ENCODE measurements around the gene NPR2.
A peak's percentile ranks its signal among the peaks of the same experiment; 100 is the strongest.

The NPR2 gene

DNA sequence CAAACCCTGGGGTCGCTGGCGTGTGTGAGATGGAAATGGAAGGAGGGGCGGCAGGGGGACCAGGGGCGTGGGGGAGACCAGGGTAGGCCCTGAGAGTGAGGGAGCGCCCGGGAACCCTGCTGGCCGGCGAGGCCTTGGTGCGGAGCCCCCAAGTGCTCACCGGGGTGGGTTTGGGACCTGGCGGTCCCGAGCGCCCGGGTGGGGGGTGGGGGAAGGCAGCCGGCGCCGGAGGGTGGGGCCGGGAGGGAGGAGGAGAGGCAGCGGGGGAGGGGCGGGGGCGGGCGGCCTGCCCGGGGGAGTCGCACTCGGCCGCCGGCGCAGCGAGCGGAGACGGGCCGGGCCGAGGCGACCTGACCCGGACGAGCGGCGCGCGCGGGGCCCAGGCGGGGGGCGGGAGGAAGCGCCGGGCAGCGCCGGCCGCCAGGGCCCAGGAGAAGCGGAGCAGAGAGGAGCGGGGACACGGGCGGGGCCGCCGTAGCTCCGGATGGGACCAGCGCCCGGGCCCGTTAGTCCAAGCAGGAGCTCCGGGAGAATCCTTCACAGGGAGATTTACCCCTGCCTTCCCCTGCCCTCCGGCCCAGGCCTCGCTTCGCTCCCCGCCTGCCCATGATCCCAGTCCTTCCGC, at the start of gene NPR2:
NPR2 (plus strand) TSS at position 295 of the 625 bp plus-strand sequence. CDS start 818 bp downstream, outside the sequence.
- no peak for DNase-seq (ENCODE audit: low spot score)

DNA sequence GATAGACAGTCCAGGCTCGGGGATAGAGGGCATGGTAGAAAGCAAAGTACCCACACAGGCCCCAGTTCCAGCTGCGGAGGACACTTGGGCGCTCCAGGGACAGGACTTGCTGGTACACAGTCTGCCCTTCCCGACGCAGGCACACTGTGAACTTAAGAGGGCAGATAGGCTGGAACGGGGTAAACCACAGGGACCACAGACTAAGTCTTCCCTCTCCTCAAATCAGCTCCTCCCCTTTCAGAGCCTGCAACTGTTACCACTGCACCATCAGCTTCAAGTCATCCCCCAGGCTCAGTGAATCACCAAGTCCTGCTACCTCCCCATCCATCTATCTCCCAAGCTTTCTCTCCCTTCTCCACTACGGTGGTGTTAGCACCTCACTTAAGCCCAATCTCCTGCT, 49.7 kb upstream of the NPR2 start:
- DNase-seq (ENCODE audit: low spot score): no peak

DNA sequence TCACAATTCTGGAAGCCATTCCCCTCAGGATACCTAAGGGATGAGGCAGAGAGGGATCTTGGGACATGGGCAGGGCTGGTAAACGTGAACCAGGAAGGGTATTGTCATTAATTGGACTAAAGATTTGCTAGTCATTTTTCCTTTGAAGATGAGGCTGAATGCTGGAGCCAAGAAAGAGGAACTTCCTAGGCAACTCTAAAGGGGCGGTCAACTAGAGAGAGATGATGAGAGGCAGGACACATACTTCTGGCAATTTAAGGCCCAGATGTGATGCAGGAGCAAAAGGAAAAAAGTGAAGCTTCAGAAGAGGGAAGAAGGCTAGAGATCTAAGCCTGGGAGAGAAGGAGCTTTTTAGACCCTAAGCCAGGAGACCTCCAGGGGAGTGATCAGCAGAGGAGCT, 47.9 kb upstream of the NPR2 start:
- no peak for DNase-seq (ENCODE audit: low spot score)

DNA sequence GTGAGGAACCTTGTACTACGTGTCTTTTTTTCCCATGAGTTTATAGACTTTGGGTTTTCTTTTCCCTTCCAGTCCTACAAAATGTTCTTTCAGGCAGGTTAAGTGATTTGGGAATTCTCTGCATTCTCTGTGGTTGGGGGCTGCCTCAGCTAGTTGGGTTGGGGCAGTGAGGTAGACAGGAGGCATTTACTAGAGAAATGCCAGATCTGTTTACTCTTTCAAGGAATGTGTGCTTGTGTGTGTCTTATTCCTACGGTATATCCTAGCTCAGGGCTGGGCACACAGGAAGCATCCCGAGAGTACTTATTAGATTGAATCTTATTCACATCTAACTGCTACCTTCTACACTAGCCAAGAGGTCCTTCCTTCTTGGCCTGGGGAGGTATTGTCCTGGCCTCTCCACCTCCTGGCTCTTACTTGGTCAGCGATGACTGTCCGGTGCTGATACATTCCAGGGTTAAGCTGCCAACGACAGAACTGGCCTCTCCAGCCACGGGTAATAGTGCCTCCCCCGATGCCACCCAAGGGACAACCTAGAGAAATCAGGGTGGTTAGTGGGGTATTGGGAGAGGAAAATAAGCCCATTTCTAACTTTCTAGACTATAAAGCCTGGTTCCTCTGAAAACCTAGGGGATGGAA, 47.4 kb upstream of the NPR2 start:
- DNase-seq (ENCODE audit: low spot score): no peak

DNA sequence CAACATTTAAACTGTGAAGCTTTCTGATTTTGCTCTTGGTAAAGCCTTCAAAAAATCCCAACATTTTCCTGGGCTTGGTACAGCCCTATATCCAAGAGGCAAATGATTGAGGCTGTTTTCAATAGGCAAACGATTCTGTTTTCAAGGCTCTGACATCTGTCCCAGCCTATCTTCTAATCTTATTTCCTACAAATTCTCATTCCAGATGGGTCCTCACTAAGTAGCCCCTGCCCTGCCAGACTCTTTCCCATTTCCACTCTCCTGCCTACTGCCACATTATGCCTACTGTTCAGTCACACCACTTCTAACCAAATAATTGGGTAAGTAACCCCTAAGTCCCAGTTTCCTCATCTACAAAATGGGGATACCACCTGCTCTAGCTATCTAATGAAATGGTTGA, 45.8 kb upstream of the NPR2 start:
- DNase-seq (ENCODE audit: low spot score): no peak

DNA sequence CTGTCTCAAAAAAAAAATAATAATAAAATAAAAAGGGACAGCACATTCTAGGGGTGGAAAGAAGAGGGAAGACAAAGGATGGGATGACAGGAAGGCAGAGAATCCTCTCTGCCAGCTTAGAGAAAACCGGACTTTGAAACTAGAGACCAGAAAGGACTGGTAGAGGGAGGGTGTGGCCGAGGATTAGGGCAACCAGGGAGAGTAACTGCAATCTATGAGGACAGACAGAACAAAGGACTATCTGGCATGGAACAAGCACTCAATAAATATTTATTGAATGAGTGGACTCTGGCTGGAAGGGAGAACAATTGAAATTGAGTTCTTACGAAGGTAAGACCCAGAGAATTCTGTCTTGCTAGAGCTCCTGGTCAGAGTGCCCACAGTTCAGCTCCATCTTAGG, 44.8 kb upstream of the NPR2 start:
- DNase-seq (ENCODE audit: low spot score): no peak

DNA sequence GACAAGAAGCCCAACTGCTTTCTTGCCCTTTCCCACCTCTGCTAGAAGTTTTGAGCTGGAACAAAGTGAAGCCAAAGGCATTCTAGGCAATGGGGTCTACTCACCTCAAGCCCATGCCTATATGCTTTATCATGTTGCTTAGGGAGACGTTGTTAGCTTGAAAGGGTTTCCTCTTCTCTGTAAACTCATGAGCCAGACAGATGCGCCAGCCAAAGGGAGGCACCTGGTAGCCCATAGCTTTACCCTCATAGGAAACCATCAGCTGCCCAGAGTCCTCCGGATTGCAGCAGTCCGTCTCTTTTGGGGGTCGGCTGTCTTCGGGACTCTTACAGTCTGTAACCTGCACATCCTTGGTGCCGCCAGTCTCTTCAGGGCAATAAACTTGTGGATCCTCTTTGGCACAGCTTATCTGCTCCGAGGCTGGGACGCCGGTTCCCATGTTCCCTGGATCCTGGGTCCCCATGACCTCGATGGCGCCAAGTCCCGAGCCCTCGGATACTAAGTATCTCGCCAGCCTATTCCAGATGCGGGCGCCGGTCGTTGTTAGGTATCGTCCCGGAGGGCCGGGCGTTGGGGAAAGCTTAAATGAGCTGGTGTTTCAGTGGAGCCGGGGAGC, 43.0 kb upstream of the NPR2 start:
- DNase-seq (ENCODE audit: low spot score): no peak

DNA sequence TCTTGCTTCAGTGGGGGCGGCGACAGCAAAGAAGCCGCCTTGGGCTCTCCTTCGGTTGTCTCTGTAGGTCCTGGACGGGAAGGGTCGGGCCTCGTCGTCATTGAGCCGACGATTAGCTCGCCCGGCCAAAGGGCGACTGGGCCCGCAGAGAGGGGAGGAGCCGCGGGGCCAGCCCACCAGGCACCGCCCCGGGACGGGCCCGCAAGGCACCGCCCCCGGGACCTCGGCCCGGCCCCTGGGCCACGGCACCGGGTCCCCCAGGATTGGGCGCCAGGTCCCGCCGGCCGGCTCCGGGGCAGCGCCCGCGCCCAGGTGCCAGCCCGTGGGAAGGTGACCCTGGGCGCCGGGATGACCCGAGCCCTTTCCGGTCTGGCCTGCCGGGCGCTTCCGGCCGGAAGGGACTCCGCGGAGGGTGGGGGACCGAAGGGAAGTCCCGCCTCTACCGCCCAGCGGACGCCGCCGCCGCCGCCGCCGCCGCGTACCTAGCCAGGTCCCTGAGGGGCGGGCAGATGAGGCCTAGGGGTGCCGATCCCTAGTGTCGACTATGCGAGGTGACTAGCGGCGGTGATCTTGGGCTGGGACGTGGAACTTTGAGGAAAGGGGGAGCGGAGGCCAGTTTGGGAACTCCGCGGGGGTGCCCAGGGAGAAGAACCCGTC, 42.4 kb upstream of the NPR2 start, which contains the start of the genes GBA2 and RGP1:
GBA2 (minus strand) TSS at position 371 of the 657 bp plus-strand sequence. CDS start 524 bp downstream, outside the sequence.
RGP1 (plus strand) TSS at position 430 of the 657 bp plus-strand sequence. CDS start 469 bp downstream, outside the sequence.
- DNase-seq (ENCODE audit: low spot score): peak; percentile 89

DNA sequence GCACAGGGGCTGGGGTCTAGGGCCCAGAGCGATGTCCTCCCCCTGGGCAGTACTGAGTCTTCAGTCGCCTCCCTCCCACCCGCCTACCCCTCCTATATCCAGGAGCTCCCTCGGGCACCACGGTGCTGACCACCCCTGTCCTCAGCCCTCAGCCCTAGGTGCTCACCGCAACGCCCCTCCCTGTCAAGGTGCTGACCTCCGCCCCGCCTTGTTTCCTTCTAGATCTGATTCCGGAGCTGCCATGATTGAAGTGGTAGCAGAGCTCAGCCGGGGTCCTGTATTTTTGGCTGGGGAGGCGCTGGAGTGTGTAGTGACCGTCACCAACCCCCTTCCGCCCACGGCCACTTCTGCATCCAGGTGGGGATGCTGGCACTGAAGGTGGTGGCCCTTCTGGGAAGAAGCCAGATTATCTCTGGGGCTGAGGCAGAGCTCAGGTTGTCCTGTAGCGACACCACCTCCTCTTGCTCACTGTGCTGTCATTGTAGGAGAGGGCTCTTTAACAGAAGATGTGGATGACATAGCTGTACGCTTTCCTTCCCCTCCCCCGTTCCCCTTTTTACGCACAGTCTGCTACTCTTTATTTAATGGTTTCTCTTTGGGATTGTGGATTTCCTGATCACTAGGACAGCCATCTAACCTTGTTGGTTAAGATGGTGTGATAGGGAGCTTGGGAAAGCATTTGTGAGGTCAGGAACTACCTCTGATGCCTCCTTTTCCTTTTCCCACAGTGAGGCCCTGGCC, 41.7 kb upstream of the NPR2 start:
- no peak for DNase-seq (ENCODE audit: low spot score)

DNA sequence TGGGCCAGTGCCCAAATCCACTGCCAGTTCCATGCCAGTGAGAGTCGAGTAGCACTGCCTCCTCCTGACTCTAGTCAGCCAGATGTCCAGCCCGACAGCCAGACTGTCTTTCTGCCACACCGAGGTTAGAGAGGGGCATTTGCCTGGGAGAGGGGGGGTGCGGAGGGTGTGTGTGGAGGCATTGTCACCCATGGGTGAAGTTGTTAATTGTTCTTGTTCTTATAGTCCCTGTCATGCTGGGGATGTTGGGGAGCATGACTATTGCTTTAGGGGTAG, 41.2 kb upstream of the NPR2 start:
- DNase-seq (ENCODE audit: low spot score): no peak

DNA sequence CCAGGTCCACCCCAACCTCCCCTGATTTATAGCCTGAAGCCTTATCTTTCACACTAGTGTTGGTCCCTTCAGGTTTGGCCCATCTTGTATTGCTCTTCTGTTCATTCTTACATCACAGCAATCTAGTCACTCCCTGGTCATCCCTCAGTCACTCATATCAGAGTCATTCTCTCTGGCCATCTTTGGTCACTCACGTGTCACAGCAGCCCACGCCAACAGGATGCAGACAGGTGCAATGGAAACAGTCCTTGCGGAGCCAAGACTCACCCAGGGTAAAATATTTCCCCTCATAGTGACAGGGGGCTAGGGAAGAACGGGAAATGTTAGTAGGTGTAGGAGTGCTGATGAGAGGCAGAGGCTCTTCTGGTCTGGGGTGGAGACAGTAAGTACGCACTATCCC, 37.9 kb upstream of the NPR2 start:
- no peak for DNase-seq (ENCODE audit: low spot score)

DNA sequence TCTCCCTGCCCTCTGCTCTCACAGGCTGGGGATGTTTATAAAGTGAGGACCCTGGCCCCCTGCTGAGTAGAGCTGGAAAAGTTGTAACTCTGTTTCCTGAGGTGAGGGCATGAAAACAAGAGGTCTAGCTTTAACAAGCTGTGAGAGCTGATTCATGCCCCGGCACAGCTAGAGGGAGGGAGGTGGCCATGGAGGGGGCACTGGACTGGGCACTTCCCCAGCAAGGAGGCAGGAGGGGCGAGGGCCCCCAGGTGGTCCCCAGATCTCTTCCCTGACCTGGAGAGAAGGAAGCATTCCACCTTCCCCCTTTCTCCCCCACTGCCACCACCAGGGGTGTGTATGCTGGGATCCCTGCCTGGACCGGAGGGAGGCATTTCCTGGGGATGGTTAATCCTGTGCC, 37.1 kb upstream of the NPR2 start, which contains the start of gene MSMP:
MSMP (minus strand) TSS at position 13 of the 400 bp plus-strand sequence. CDS start 147 bp downstream, outside the sequence.
- no peak for DNase-seq (ENCODE audit: low spot score)

DNA sequence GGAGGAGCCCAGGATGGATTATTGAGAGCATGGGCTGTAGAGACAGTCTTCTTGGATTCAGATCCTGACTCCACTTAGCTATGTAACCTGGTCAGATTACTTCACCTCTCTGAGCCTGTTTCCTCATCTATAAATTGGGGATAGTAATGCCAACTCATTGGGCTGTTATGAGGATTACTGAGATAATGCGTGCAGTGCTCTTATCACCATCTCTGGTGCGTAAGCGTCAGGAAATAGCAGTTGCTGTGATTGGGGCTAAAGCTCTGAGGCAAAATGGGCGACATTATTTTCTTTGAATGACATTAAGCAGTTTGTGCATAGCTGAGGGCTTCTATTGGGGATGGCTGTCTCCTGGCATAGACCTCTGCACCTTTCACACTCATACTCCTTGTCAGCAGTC, 36.3 kb upstream of the NPR2 start:
- no peak for DNase-seq (ENCODE audit: low spot score)

DNA sequence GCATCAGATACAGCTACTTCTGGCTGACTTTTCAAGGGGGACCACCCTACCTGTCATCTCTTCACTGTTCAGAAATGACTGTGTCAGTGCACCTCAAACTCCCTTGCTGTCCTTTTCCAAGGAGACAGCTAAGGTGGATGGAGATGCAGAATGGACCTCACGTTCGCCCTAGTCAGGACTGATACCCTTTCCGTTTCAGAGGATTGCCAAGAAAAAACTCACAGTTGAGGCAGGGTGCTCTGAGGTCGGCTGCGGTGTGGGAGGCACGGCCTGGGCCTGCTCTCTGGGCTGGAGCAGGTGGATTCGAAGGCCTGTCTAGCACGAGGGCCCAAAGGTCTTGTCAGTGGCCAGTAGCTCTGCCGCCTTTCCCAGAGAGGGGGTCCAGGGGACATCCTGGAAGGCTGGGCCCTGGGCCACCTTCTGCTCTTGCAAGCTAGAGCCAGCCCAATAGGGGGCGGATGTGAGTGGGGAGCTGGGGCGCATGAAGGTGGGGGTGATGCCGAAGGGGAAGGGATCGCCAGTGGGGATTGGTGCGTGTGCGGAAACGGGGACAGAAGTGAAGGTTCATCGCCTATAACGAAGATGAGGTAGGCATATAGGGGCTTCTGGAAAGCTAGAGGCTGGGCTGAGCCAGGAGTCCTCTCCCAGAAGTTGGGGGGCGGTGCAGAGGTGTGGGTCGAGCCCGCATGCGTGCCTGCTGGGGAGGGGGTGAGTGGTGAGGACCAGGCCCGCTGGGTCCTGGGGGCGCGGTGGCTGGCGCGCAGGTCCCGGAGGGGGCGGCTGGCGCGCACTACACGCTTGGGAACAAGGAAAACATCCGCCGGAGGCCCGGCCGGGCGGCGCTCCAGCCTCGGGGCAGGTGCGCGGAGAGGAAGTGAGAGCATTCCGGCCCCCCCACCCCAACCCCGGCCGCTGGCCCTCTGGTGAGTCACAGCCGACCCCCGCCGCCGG, 34.8 kb upstream of the NPR2 start:
- peak; percentile 86 for DNase-seq (ENCODE audit: low spot score)

DNA sequence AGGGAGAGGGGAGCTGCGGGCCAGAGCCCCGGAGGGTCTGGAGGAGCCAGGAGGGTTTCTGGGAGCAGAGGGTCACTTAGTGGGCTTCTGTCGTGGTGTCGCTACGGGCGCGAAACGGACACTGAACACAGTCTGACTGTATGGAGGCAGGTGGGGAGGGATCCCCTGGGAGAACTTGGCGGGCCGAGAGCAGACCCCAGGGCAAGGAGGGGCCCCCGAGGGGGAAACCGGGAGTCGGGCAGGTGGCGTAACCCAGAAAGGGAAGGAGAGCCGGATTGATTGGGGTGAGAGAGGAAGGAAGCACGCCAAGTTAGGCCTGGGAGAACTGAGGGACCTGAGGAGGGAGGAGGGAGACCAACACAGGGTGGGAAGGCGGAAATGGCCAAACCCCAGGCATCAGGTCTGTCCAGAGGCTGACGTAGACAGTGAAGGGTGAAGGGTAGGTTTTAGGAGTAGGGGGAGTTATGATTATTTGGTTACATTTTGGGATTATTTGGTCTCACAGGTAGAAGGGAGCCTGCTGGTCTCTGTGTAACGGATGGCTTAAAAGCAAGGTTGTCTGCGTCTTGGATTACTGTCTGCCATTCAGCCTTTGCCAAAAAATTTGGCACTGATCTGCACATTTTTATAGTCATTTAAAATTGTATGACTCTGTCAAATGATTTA, 34.0 kb upstream of the NPR2 start:
- peak; percentile 65 for DNase-seq (ENCODE audit: low spot score)

DNA sequence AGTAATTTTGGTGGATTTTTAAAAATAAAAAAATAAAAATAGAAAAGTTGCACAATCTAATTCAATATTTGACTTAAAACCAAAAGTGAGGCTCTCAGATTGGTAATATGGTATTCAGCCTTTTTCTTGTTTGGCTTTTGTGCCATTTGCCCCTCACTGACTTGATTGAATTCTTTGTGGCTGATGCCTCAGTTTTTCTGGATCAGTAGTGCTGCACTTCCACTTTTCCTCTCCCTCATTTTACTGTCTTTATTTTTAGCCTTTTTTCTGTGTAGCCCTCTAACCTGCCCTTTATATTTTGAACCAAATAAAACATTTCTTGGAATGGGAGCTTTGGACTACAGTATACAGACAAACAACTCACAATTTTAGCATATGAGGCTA, 33.5 kb upstream of the NPR2 start:
- DNase-seq (ENCODE audit: low spot score): no peak

DNA sequence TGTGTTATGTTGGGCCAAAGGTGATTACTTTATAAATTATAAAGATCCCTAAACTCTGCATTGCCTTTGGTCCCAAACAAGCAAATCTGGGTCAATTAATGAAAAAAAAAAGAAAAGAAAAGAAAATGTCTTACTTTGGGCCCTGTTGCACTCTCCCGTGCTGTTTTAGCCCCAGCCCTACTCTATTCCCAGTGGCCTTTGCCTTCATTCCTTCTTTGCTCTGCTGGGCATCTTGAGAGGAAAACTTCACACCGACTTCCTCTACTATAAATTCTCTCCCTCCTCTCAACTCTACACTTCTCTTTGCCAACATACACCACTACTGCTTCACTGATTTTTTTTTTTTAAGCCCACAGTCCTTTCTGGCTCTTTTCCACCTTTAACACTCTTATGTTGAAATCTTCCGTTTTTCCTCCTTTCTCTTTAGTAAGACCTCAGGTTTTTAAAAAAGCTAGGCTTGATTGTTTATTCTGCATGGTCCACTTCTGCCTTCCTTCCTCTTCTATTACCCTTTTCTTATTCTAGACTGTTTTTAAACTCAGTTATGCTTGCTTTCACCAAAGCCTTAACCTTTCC, 32.8 kb upstream of the NPR2 start:
- DNase-seq (ENCODE audit: low spot score): no peak

DNA sequence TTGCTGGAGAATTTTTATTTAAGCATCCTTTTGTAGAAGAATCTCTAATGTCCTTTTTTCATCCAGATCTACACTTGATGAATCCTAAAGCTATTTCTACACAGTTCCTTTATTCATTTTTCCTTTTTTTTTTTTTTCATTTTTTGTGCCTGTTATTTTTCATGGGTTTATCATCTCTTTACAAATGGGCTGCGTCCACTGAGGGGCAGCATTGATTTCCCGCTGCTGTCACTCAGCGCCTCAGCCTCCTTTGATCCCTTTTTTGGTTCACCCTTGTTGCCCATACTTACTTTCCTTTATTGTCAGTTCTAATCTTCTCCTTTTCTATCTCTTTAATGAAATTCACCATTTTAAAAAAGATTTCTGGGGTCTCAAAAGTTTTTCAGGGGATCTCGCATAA, 31.6 kb upstream of the NPR2 start:
- DNase-seq (ENCODE audit: low spot score): no peak

DNA sequence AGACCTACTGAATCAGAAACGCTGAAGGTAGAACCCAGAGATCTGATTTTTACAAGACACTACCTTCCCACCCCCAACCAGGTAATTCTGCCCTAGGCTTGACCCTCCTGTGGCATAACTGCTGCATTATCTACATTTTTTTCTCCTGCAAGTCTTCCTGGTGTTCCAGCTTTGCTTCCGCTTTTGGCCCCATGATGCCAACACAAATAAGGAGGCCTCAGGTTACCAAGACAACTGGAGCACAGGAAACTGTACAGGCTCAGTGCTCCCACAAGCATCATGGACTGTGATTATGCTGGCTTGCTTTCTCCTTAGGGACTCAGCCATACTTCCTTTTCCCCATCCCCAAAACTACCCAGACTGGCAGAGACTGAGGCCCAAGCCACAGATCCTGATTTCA, 30.7 kb upstream of the NPR2 start:
- DNase-seq (ENCODE audit: low spot score): no peak

DNA sequence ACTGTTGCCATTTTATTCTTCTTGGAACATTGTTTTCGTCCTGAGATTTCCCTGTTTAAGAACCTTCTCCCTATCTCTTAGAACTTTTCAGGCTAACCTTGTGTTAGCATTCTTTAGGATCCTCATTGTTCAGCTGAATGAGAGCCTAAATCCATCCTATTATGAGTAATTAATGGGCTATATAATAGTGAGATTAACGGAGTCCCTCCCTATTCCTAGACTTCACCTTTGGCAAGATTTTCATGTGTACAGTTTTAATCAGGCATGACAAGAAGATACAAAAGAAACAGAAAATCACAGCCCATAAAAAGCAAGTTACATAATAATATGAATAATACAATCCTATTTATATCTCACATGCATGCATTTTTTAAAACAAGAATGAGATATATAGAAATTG, 28.2 kb upstream of the NPR2 start:
- DNase-seq (ENCODE audit: low spot score): no peak

All from D341Med (cell line).